ENCODE measurements around the gene SLC26A1. TPM values are rescaled to one million over a fixed set of nuclear protein-coding genes. Genes with fewer than 3 reads are reported as not detected.
A peak's percentile ranks its signal among the peaks of the same experiment; 100 is the strongest.

SLC26A1 gene
- total RNA-seq, 1 donor from 2014 or later: not detected

GRCh38 chr4:970854-971520, 22.2 kb downstream of the SLC26A1 start:
- CTCF ChIA-PET: no interaction called here
- Mint-ChIP-seq H3K27me3 (no peaks in the 10 kb centered on the region), H3K4me1 (peaks cover 13% of the 10 kb centered on the region), H3K27ac (no peak overlapping the region), H3K9me3 (no peaks in the 10 kb centered on the region), H3K4me3 (peak overlapping the region; percentile 38), H3K36me3 (ENCODE audit: low read depth) (peaks cover 3% of the 10 kb centered on the region)
- intact Hi-C loops (cut with micrococcal nuclease): no loop called here
- no peak for TF ChIP-seq CTCF (IDR thresholded peaks at IDR 0.05)
- ATAC-seq (ENCODE audit: low read depth) (no peak), DNase-seq (no peak)
- POLR2A ChIA-PET: interaction anchor here (0.6 kb wide), 1 partner anchor 476 kb away, joined by 5 read pairs; no protein-coding TSS in a partner anchor

- H3K9me3 Mint-ChIP-seq: no peaks in the 10 kb centered on the region
- no peaks in the 10 kb centered on the region for H3K27me3 Mint-ChIP-seq
- DNase-seq: no peak
- H3K4me1 Mint-ChIP-seq: peaks cover 13% of the 10 kb centered on the region
- H3K36me3 Mint-ChIP-seq (ENCODE audit: low read depth): peaks cover 4% of the 10 kb centered on the region
- POLR2A ChIA-PET: interaction anchor here (0.6 kb wide), 1 partner anchor 46 kb away, joined by 6 read pairs; no protein-coding TSS in a partner anchor
- intact Hi-C loops (cut with micrococcal nuclease): no loop called here
- TF ChIP-seq CTCF (IDR thresholded peaks at IDR 0.05): no peak
- peak overlapping the region; percentile 11 for H3K4me3 Mint-ChIP-seq
- H3K27ac Mint-ChIP-seq: no peak overlapping the region
- CTCF ChIA-PET: no interaction called here
- no peak for ATAC-seq (ENCODE audit: low read depth)
These were observed 23.0 kb downstream of the SLC26A1 start for GRCh38 chr4:970046-970745.

GRCh38 chr4:968621-969394, 24.4 kb downstream of the SLC26A1 start:
- Mint-ChIP-seq H3K36me3 (ENCODE audit: low read depth) (peaks cover 4% of the 10 kb centered on the region), H3K27me3 (no peaks in the 10 kb centered on the region), H3K4me3 (no peak overlapping the region), H3K4me1 (peaks cover 13% of the 10 kb centered on the region), H3K9me3 (no peaks in the 10 kb centered on the region), H3K27ac (no peak overlapping the region)
- no peak for TF ChIP-seq CTCF (IDR thresholded peaks at IDR 0.05)
- ChIA-PET CTCF (no interaction called here), POLR2A (interaction anchor here (1.0 kb wide), 1 partner anchor 26 kb away, joined by 3 read pairs; no protein-coding TSS in a partner anchor)
- intact Hi-C loops (cut with micrococcal nuclease): no loop called here
- no peak for DNase-seq
- ATAC-seq (ENCODE audit: low read depth): no peak

GRCh38 chr4:968221-968620, 25.0 kb downstream of the SLC26A1 start:
- intact Hi-C loops (cut with micrococcal nuclease): no loop called here
- no peak overlapping the region for H3K27ac Mint-ChIP-seq
- peaks cover 13% of the 10 kb centered on the region for H3K4me1 Mint-ChIP-seq
- DNase-seq: no peak
- H3K36me3 Mint-ChIP-seq (ENCODE audit: low read depth): peaks cover 4% of the 10 kb centered on the region
- no peak for TF ChIP-seq CTCF (IDR thresholded peaks at IDR 0.05)
- POLR2A ChIA-PET: interaction anchor here (1.0 kb wide), 1 partner anchor 26 kb away, joined by 3 read pairs; no protein-coding TSS in a partner anchor
- no peak for ATAC-seq (ENCODE audit: low read depth)
- CTCF ChIA-PET: no interaction called here
- no peaks in the 10 kb centered on the region for H3K9me3 Mint-ChIP-seq
- H3K4me3 Mint-ChIP-seq: no peak overlapping the region
- H3K27me3 Mint-ChIP-seq: no peaks in the 10 kb centered on the region
